ENCODE data around the gene GOT1.

The GOT1 gene

GRCh38 chr10:99375426-99375825, 55.0 kb downstream of the GOT1 start:
- Histone ChIP-seq H3K79me2 (ENCODE audit: low read length) (no peaks in the 10 kb centered on the region), H3K4me1 (ENCODE audit: low read length) (peaks cover 15% of the 10 kb centered on the region), H3K27me3 (ENCODE audit: low read depth, low read length) (peaks cover 58% of the 10 kb centered on the region), H3K36me3 (replicated peaks; ENCODE audit: low read depth, low read length) (no peaks in the 10 kb centered on the region), H3K4me3 (ENCODE audit: low read length) (no peak overlapping the region), H3K9ac (ENCODE audit: low read length) (no peak overlapping the region), H3K9me3 (ENCODE audit: insufficient read depth, low read length) (no peaks in the 10 kb centered on the region), H4K20me1 (ENCODE audit: insufficient read depth, low read length) (peaks cover 4% of the 10 kb centered on the region; the same call in 1 of the 2 replicates), H2AFZ (ENCODE audit: low read depth, low read length) (no peak overlapping the region), H3K27ac (ENCODE audit: low read length) (no peak overlapping the region), H3K4me2 (ENCODE audit: low read length) (no peak overlapping the region)
- TF ChIP-seq EZH2phosphoT487 (IDR thresholded peaks at IDR 0.05; ENCODE audit: low read depth) (no peak), CTCF (IDR thresholded peaks at IDR 0.05; ENCODE audit: low read depth, low read length) (no peak)

- no peaks in the 10 kb centered on the region for H3K79me2 ChIP-seq (ENCODE audit: low read length)
- peaks cover 4% of the 10 kb centered on the region; the same call in 1 of the 2 replicates for H4K20me1 ChIP-seq (ENCODE audit: insufficient read depth, low read length)
- no peak overlapping the region for H2AFZ ChIP-seq (ENCODE audit: low read depth, low read length)
- TF ChIP-seq CTCF (IDR thresholded peaks at IDR 0.05; ENCODE audit: low read depth, low read length) (no peak), EZH2phosphoT487 (IDR thresholded peaks at IDR 0.05; ENCODE audit: low read depth) (no peak)
- H3K36me3 ChIP-seq (replicated peaks; ENCODE audit: low read depth, low read length), result no peaks in the 10 kb centered on the region
- peaks cover 63% of the 10 kb centered on the region for H3K27me3 ChIP-seq (ENCODE audit: low read depth, low read length)
- no peak overlapping the region for H3K4me3 ChIP-seq (ENCODE audit: low read length)
- H3K27ac ChIP-seq (ENCODE audit: low read length), result no peak overlapping the region
- no peak overlapping the region for H3K9ac ChIP-seq (ENCODE audit: low read length)
- H3K4me2 ChIP-seq (ENCODE audit: low read length), result no peak overlapping the region
- H3K9me3 ChIP-seq (ENCODE audit: insufficient read depth, low read length), result no peaks in the 10 kb centered on the region
- peaks cover 17% of the 10 kb centered on the region for H3K4me1 ChIP-seq (ENCODE audit: low read length)
Measured at GRCh38 chr10:99374972-99375371, 55.5 kb downstream of the GOT1 start.

DNA sequence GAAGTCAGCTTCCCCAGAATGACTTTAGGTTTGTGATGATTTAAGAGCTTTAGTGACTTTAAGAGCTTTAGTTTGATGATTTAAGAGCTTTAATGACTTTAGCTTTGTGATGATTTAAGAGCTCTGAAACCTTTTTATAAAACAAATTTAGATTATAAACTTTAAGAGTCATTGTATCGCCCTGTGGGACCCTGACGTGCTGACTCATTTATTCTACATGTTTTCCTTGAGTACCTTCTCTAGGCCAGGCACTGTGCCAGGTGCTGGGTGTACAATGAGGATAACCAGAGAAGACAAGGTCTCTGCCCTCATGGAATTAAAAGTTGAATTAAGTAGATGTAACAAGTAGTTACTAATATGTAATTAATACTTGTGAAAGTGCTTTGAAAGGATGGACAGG, 55.9 kb downstream of the GOT1 start:
- H3K36me3 ChIP-seq (replicated peaks; ENCODE audit: low read depth, low read length), result no peaks in the 10 kb centered on the region
- H3K9me3 ChIP-seq (ENCODE audit: insufficient read depth, low read length), result no peaks in the 10 kb centered on the region
- H4K20me1 ChIP-seq (ENCODE audit: insufficient read depth, low read length), result peaks cover 4% of the 10 kb centered on the region; the same call in 1 of the 2 replicates
- H3K27me3 ChIP-seq (ENCODE audit: low read depth, low read length), result peaks cover 67% of the 10 kb centered on the region
- no peak overlapping the region for H3K27ac ChIP-seq (ENCODE audit: low read length)
- H3K79me2 ChIP-seq (ENCODE audit: low read length), result no peaks in the 10 kb centered on the region
- no peak overlapping the region for H3K4me2 ChIP-seq (ENCODE audit: low read length)
- H3K4me3 ChIP-seq (ENCODE audit: low read length), result no peak overlapping the region
- H3K4me1 ChIP-seq (ENCODE audit: low read length), result peaks cover 17% of the 10 kb centered on the region
- no peak for TF ChIP-seq CTCF (IDR thresholded peaks at IDR 0.05; ENCODE audit: low read depth, low read length)
- TF ChIP-seq EZH2phosphoT487 (IDR thresholded peaks at IDR 0.05; ENCODE audit: low read depth), result no peak
- no peak overlapping the region for H3K9ac ChIP-seq (ENCODE audit: low read length)
- H2AFZ ChIP-seq (ENCODE audit: low read depth, low read length), result no peak overlapping the region

- Histone ChIP-seq H3K36me3 (replicated peaks; ENCODE audit: low read depth, low read length) (no peaks in the 10 kb centered on the region), H3K9me3 (ENCODE audit: insufficient read depth, low read length) (no peaks in the 10 kb centered on the region), H4K20me1 (ENCODE audit: insufficient read depth, low read length) (peaks cover 4% of the 10 kb centered on the region; the same call in 1 of the 2 replicates), H3K27ac (ENCODE audit: low read length) (no peak overlapping the region), H3K79me2 (ENCODE audit: low read length) (no peaks in the 10 kb centered on the region), H3K4me1 (ENCODE audit: low read length) (peaks cover 17% of the 10 kb centered on the region), H3K4me2 (ENCODE audit: low read length) (no peak overlapping the region), H3K9ac (ENCODE audit: low read length) (no peak overlapping the region), H3K27me3 (ENCODE audit: low read depth, low read length) (peaks cover 85% of the 10 kb centered on the region), H2AFZ (ENCODE audit: low read depth, low read length) (no peak overlapping the region), H3K4me3 (ENCODE audit: low read length) (no peak overlapping the region)
- TF ChIP-seq EZH2phosphoT487 (IDR thresholded peaks at IDR 0.05; ENCODE audit: low read depth) (no peak), CTCF (IDR thresholded peaks at IDR 0.05; ENCODE audit: low read depth, low read length) (no peak)
Measured at GRCh38 chr10:99372546-99373271, 57.7 kb downstream of the GOT1 start.

All from OCI-LY3 (cell line).